ENCODE results near the gene COL15A1. TPM values are rescaled to one million over a fixed set of nuclear protein-coding genes. Genes with fewer than 3 reads are reported as not detected.
A peak's percentile ranks its signal among the peaks of the same experiment; 100 is the strongest.

Gene COL15A1
- total RNA-seq, 4 donors from 2014 or later, result 134 to 256 (median 145) TPM

- H3K27me3 ChIP-seq, result no peaks in the 10 kb centered on the region
- 90% methylated on average over 5 of the region's 8 CpGs for WGBS
- intact Hi-C loops (cut with DNase I), result no loop called here
- peaks cover 0 to 33% (median 20%) of the 10 kb centered on the region in 4 donors for H3K4me1 ChIP-seq
- peak overlapping the region; percentile 49 to 71 (median 62) for H3K27ac ChIP-seq (replicated peaks in 1 of 4)
- H3K4me3 ChIP-seq, result no peak overlapping the region
- no peak for DNase-seq (ENCODE audit: extremely low spot score)
- no peak for TF ChIP-seq POLR2AphosphoS5 (IDR thresholded peaks at IDR 0.05)
- TF ChIP-seq POLR2A (IDR thresholded peaks at IDR 0.05; ENCODE audit: low read depth), result no peak
- TF ChIP-seq CTCF (IDR thresholded peaks at IDR 0.05), result no peak
- no peak for TF ChIP-seq EP300 (IDR thresholded peaks at IDR 0.05)
- H3K36me3 ChIP-seq, result peaks cover 60 to 95% (median 77%) of the 10 kb centered on the region in 4 donors
- no peaks in the 10 kb centered on the region for H3K9me3 ChIP-seq
These were observed 77.2 kb downstream of the COL15A1 start for GRCh38 chr9:99020786-99021436.

DNA sequence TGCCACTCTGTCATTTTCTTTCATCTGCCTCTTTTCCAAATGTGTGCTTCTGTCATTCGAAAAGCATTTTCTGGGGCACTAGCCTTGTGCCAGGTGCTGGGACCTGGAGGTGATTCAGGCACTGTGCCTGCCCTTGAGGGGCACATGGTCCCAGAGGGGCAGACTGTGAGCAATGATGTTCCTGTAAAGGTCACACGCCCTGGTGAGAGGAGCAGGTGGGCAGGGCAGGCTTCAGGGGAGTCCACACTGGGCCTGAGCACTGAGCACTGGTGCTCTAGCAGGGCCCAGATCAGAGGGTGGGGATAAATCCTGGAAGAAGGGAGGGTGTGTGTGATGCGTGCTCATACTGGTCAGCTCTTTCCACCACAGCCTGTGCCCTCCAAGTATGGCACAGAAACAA, 77.8 kb downstream of the COL15A1 start:
- TF ChIP-seq POLR2AphosphoS5 (IDR thresholded peaks at IDR 0.05) (no peak), CTCF (IDR thresholded peaks at IDR 0.05) (no peak), POLR2A (IDR thresholded peaks at IDR 0.05; ENCODE audit: low read depth) (no peak), EP300 (IDR thresholded peaks at IDR 0.05) (no peak)
- intact Hi-C loops (cut with DNase I), result no loop called here
- no peaks in the 10 kb centered on the region for H3K27me3 ChIP-seq
- H3K4me3 ChIP-seq, result no peak overlapping the region
- no peaks in the 10 kb centered on the region for H3K9me3 ChIP-seq
- 91% methylated on average over 3 of the region's 3 CpGs for WGBS
- peaks cover 60 to 95% (median 77%) of the 10 kb centered on the region in 4 donors for H3K36me3 ChIP-seq
- H3K27ac ChIP-seq (replicated peaks in 1 of 4), result peak overlapping the region; percentile 49 to 71 (median 62)
- DNase-seq (ENCODE audit: extremely low spot score), result no peak
- H3K4me1 ChIP-seq, result peaks cover 0 to 33% (median 20%) of the 10 kb centered on the region in 4 donors

DNA sequence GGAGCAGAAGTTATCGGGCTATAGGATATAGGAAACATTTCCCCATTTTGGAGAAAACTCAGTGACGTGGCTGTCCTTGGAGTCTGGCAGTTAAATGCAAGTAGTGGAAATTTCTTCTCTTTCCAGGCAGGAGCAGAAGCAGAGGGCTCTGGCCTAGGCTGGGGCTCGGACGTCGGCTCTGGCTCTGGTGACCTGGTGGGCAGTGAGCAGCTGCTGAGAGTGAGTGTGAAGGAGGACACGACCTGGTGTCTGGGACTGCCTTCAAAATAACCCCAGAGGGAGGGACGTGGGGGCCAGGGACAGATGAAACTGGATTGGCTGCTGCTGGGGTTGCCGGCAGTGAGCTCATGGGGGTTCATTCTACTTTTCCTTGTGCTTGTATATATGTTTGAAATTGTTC, 79.5 kb downstream of the COL15A1 start:
- 79% methylated on average over 8 of the region's 8 CpGs for WGBS
- no peak for DNase-seq (ENCODE audit: extremely low spot score)
- H3K4me1 ChIP-seq, result peaks cover 0 to 33% (median 20%) of the 10 kb centered on the region in 4 donors
- no peaks in the 10 kb centered on the region for H3K9me3 ChIP-seq
- no peak overlapping the region for H3K4me3 ChIP-seq
- H3K27ac ChIP-seq (replicated peaks in 1 of 4), result peak overlapping the region in 2 of 4 donors; percentile 28 to 64
- intact Hi-C loops (cut with DNase I), result no loop called here
- no peaks in the 10 kb centered on the region for H3K27me3 ChIP-seq
- no peak for TF ChIP-seq EP300 (IDR thresholded peaks at IDR 0.05)
- no peak for TF ChIP-seq CTCF (IDR thresholded peaks at IDR 0.05)
- TF ChIP-seq POLR2A (IDR thresholded peaks at IDR 0.05; ENCODE audit: low read depth), result no peak
- no peak for TF ChIP-seq POLR2AphosphoS5 (IDR thresholded peaks at IDR 0.05)
- H3K36me3 ChIP-seq, result peaks cover 57 to 95% (median 74%) of the 10 kb centered on the region in 4 donors

- Histone ChIP-seq H3K27ac (replicated peaks in 1 of 4) (peak overlapping the region in 2 of 4 donors; percentile 23 to 64), H3K27me3 (no peaks in the 10 kb centered on the region), H3K4me1 (peaks cover 0 to 34% (median 21%) of the 10 kb centered on the region in 4 donors), H3K4me3 (no peak overlapping the region), H3K9me3 (no peaks in the 10 kb centered on the region), H3K36me3 (peaks cover 55 to 96% (median 76%) of the 10 kb centered on the region in 4 donors)
- TF ChIP-seq POLR2AphosphoS5 (IDR thresholded peaks at IDR 0.05) (no peak), CTCF (IDR thresholded peaks at IDR 0.05) (no peak), POLR2A (IDR thresholded peaks at IDR 0.05; ENCODE audit: low read depth) (no peak), EP300 (IDR thresholded peaks at IDR 0.05) (no peak)
- no peak for DNase-seq (ENCODE audit: extremely low spot score)
- intact Hi-C loops (cut with DNase I), result no loop called here
- WGBS, result 86% methylated on average over 1 of the region's 1 CpG
These were observed 80.1 kb downstream of the COL15A1 start for GRCh38 chr9:99023831-99024230.

Data from esophagus muscularis mucosa (tissue), 4 donors.